CD1c-positive myeloid dendritic cell (primary cell): ENCODE measurements around the gene TSPYL4.
"Not testable (repeated sequence)": the region's sequence is repeated elsewhere in the genome, so short reads cannot be mapped to it uniquely, and the experiment has no call there.

Source experiments
- DNase-seq: peaks from one replicate; pipeline ENCODE4 v3.0.0-alpha.2; 2016; ENCODE audit errors: extremely low spot score

TSPYL4 gene

GRCh38 chr6:116253505-116254296 is at the start of gene TSPYL4:
Gene TSPYL4 (minus strand): TSS chr6:116254075. CDS start chr6:116254008, 67 bp downstream.
- peak; percentile 97 for DNase-seq

GRCh38 chr6:116301104-116301503 is 47.2 kb upstream of the TSPYL4 start:
- no peak for DNase-seq

- no peak for DNase-seq
These were observed 46.7 kb upstream of the TSPYL4 start for GRCh38 chr6:116300566-116300965.

- DNase-seq: peak; percentile 62
These were observed 45.1 kb upstream of the TSPYL4 start for GRCh38 chr6:116298973-116299372.

GRCh38 chr6:116298273-116298672 is 44.4 kb upstream of the TSPYL4 start:
- DNase-seq: no peak

- DNase-seq: no peak
These were observed 38.7 kb upstream of the TSPYL4 start for GRCh38 chr6:116292553-116292952.

GRCh38 chr6:116291701-116292396 is 38.0 kb upstream of the TSPYL4 start:
- no peak for DNase-seq

- DNase-seq: no peak
These were observed 36.9 kb upstream of the TSPYL4 start for GRCh38 chr6:116290799-116291198.

GRCh38 chr6:116289876-116290275 is 36.0 kb upstream of the TSPYL4 start:
- DNase-seq: no peak

GRCh38 chr6:116287689-116288282 is 33.9 kb upstream of the TSPYL4 start:
- DNase-seq: peak; percentile 73

GRCh38 chr6:116286773-116287358 is 33.0 kb upstream of the TSPYL4 start:
- DNase-seq: no peak

GRCh38 chr6:116284984-116285383 is 31.1 kb upstream of the TSPYL4 start:
- DNase-seq: not testable (repeated sequence)

GRCh38 chr6:116283191-116283590 is 29.3 kb upstream of the TSPYL4 start:
- no peak for DNase-seq

GRCh38 chr6:116282698-116283097 is 28.8 kb upstream of the TSPYL4 start:
- no peak for DNase-seq

GRCh38 chr6:116280933-116281316 is 27.1 kb upstream of the TSPYL4 start:
- no peak for DNase-seq

- no peak for DNase-seq
These were observed 26.5 kb upstream of the TSPYL4 start for GRCh38 chr6:116280161-116280932.

- DNase-seq: peak; percentile 99
These were observed 25.6 kb upstream of the TSPYL4 start, which contains the start of gene TSPYL1 for GRCh38 chr6:116279232-116280160. Gene TSPYL1 (minus strand): TSS chr6:116279930. CDS start chr6:116279830, 100 bp downstream.

- no peak for DNase-seq
These were observed 25.0 kb upstream of the TSPYL4 start for GRCh38 chr6:116278854-116279231.

GRCh38 chr6:116278481-116278829 is 24.6 kb upstream of the TSPYL4 start:
- no peak for DNase-seq

- DNase-seq: no peak
These were observed 23.2 kb upstream of the TSPYL4 start for GRCh38 chr6:116277124-116277523.
